ENCODE data around the gene APEH.

The APEH gene

GRCh38 chr3:49704629-49705028 lies 30.5 kb downstream of the APEH start:
- no peak for TF ChIP-seq ZNF274 (IDR thresholded peaks at IDR 0.05; ENCODE audit: low read depth, low read length)
- no peak overlapping the region for H3K4me3 ChIP-seq (ENCODE audit: low read length)

DNA sequence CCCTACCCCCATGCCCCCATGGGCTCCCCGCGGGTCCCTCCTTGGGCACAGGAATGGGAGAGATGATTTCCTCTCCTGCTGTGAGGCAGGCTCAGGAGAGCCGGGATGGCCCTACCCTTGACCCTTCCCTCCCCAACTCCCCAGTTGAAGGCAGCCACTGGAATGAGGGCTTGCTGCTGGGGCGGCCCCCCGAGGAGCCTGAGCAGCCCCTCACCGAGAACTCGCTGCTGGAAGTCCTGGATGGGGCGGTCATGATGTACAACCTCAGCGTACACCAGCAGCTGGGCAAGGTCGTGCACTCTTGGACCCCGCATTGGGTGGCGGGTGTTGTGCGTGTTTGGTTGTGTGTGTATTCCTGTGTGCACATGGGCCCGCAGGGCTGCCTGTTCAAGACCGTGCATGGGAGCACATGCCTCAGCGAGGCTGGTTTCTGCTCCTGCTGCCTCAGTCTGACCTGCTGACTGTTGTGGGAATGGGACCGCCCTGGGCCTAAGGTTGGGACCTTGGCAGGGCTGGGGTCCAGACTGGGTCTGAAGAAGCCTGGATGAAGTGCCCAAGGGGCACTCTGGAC lies 31.3 kb downstream of the APEH start:
- H3K4me3 ChIP-seq (ENCODE audit: low read length), result no peak overlapping the region
- no peak for TF ChIP-seq ZNF274 (IDR thresholded peaks at IDR 0.05; ENCODE audit: low read depth, low read length)

DNA sequence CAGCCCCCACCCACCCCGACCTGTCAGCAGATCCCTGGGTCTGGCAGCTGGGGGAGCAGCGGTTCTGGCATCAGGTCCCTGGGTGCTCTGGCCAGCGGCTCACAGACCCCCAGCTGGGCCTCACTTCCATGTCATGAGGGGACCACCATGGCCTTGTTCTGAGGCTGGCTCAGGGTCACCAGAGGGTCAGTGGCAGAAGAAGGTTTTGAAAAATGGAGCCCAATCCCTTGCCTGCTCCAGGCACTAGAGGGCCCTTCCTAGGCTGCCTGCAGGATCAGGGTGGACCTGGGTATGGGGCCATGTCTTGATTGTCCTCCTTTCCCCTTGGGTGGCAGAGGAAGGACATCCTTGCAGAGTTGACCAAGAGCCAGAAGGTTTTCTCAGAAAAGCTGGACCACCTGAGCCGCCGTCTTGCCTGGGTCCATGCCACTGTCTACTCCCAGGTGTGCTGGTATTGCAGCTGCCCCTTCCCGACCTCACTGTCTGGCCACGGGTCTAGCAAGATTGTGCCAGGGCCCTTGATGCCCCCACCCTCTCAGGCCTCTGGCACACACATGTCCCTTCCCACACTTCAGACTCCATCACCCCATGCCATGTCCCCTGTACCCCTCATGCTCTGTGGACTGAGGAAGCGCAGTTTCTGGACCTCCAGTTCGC lies 32.4 kb downstream of the APEH start:
- no peak overlapping the region for H3K4me3 ChIP-seq (ENCODE audit: low read length)
- TF ChIP-seq ZNF274 (IDR thresholded peaks at IDR 0.05; ENCODE audit: low read depth, low read length), result no peak

GRCh38 chr3:49707113-49707480 lies 32.9 kb downstream of the APEH start:
- H3K4me3 ChIP-seq (ENCODE audit: low read length), result no peak overlapping the region
- TF ChIP-seq ZNF274 (IDR thresholded peaks at IDR 0.05; ENCODE audit: low read depth, low read length), result no peak

GRCh38 chr3:49709852-49710251 lies 35.7 kb downstream of the APEH start:
- no peak overlapping the region for H3K4me3 ChIP-seq (ENCODE audit: low read length)
- no peak for TF ChIP-seq ZNF274 (IDR thresholded peaks at IDR 0.05; ENCODE audit: low read depth, low read length)

DNA sequence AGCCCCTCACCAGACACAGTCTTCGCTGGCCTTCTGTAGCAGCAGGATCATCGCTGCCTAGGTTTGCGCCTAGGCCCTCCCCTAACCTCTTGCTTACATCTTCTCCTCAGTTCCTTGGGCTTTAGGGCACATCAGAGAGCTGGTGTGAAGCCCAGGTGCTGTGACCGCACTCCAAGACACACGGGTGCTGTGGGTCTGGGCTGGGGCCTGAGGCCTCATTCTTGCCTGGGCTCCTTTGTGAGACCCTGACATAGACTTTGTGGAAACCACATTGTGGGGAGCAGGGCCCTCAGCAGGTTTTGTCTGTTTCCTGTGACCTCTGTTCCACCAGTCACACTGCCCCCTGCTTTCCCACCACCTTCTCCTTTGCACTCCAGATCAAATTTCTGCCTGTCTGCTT lies 37.3 kb downstream of the APEH start:
- no peak overlapping the region for H3K4me3 ChIP-seq (ENCODE audit: low read length)
- TF ChIP-seq ZNF274 (IDR thresholded peaks at IDR 0.05; ENCODE audit: low read depth, low read length), result no peak

- no peak overlapping the region for H3K4me3 ChIP-seq (ENCODE audit: low read length)
- TF ChIP-seq ZNF274 (IDR thresholded peaks at IDR 0.05; ENCODE audit: low read depth, low read length), result no peak
Measured at GRCh38 chr3:49712166-49712565, 38.0 kb downstream of the APEH start.

GRCh38 chr3:49712631-49713317 lies 38.6 kb downstream of the APEH start:
- no peak overlapping the region for H3K4me3 ChIP-seq (ENCODE audit: low read length)
- TF ChIP-seq ZNF274 (IDR thresholded peaks at IDR 0.05; ENCODE audit: low read depth, low read length), result no peak

DNA sequence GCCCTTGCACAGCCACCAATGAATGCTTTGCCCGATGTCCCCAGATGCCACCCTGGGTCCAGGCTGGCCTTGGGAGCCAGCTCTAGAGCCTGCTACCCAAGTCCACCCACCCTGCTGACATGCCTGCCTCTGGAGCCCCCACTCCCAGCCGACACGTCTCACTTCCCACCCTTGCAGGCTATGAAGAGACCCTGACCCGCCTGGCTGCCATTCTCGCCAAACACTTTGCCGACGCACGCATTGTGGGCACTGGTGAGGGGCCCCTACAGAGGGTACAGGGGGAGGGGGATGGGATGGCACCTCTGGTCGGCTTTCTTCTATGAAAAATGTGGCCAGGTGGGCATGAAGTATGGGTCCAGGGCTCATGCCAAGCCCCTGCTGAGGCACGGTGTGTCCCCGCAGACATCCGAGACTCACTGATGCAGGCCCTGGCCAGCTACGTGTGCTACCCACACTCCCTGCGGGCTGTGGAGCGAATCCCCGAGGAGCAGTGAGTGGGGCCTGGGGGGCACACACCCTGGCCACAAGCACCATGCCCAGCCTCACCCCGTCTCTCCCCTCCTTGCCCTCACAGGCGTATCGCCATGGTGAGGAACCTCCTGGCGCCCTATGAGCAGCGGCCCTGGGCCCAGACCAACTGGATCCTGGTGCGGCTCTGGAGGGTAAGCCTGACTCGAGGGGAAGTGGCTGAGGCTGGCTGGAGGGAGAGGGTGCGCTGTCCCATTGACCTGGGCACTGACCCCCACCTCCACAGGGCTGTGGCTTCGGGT lies 39.4 kb downstream of the APEH start:
- no peak for TF ChIP-seq ZNF274 (IDR thresholded peaks at IDR 0.05; ENCODE audit: low read depth, low read length)
- no peak overlapping the region for H3K4me3 ChIP-seq (ENCODE audit: low read length)

DNA sequence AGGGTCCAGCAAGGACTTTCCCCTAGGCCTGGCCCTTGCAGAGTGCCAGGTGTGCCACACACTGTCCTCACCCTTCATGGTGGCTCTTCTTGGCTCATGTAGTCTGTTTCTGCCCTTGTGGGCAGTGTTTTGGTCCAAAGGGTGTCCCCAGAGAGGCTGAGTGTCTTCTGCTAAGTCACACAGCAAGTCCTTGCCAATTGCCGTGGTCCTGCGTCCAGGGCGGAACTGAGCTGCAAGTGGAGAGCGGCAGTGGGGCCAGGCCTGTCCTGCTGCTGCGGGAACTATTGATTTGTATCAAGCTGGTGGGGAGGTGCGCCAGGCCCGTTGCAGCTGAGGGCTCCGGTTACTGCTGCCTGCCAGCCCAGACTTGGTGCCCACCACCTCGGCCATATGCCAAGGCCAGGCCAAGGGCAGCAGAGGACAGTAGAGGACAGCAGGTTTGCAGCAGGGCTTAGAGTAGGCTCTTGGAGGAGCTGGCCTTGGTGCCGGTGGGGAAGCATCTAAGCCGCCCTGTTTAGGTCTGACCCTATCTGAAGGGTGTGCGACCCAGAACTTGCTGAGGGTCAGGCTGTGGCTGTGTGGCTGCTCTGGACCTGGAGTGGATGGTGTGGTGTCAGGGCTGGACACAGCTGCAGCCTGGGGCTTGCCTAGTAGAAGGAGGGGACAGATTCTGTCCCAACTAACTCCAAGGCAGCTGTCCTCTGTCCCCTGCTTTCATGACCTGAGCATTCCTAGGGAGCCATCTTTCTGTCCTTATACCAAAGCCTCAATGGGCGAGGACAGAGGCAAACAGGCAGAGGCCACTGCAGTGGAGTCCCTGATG lies 40.8 kb downstream of the APEH start:
- H3K4me3 ChIP-seq (ENCODE audit: low read length), result no peak overlapping the region
- TF ChIP-seq ZNF274 (IDR thresholded peaks at IDR 0.05; ENCODE audit: low read depth, low read length), result no peak

- no peak for TF ChIP-seq ZNF274 (IDR thresholded peaks at IDR 0.05; ENCODE audit: low read depth, low read length)
- no peak overlapping the region for H3K4me3 ChIP-seq (ENCODE audit: low read length)
Measured at GRCh38 chr3:49715611-49716121, 41.5 kb downstream of the APEH start.

- no peak for TF ChIP-seq ZNF274 (IDR thresholded peaks at IDR 0.05; ENCODE audit: low read depth, low read length)
- H3K4me3 ChIP-seq (ENCODE audit: low read length), result no peak overlapping the region
Measured at GRCh38 chr3:49716169-49716568, 42.0 kb downstream of the APEH start.

DNA sequence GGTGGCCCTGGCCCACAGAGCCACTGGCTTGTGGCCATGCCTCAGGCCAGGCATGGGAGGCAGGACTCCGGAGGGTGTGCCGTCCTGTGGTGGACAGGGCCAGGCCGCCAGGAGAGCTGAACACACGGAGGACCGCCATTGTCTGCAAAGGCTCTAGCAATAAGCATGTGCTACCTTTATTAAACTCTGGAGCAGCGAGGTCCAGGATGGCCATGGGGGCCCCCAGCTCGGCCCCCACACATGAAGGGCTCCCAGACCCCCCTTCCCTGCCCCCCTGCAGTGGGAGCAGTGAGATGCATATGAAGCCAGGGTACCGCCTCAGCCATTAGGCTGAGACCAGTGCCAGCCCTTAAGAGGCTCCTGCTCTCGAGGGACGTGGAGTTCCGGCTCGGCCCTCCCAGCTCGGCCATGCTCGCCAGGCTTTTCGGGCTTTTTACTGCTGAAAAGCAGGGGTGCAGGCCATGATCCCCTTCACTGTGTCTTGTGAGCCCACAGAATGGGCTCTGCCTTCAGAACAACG lies 42.6 kb downstream of the APEH start:
- no peak overlapping the region for H3K4me3 ChIP-seq (ENCODE audit: low read length)
- TF ChIP-seq ZNF274 (IDR thresholded peaks at IDR 0.05; ENCODE audit: low read depth, low read length), result no peak
